Measurements from ENCODE around the gene GADD45B. TPM values are rescaled to one million over a fixed set of nuclear protein-coding genes. Genes with fewer than 3 reads are reported as not detected.

GADD45B gene
- total and polyA plus RNA-seq, 2 of the 4 experiments (the other 2 are of a cell fraction): 30.1 to 106 TPM

- TF ChIP-seq ELK1 (IDR thresholded peaks at IDR 0.05; ENCODE audit: borderline replicate concordance, low read depth, low read length) (no peak), NFE2L2 (IDR thresholded peaks at IDR 0.05; ENCODE audit: low read depth, low read length) (no peak), RCOR1 (IDR thresholded peaks at IDR 0.05; ENCODE audit: insufficient replicate concordance, low read length) (no peak)
These were observed 14.7 kb downstream of the GADD45B start (continued) for GRCh38 chr19:2490659-2491058.

- no peaks in the 10 kb centered on the region for H3K9me3 ChIP-seq (ENCODE audit: control insufficient read depth, insufficient read depth, low read length)
- H2AFZ ChIP-seq (replicated peaks; ENCODE audit: low read length, poor library complexity): peak overlapping the region; percentile 64
- H3K9me1 ChIP-seq (ENCODE audit: insufficient read depth, low read length): peaks cover 13% of the 10 kb centered on the region
- no peaks in the 10 kb centered on the region; the same call in 1 of the 2 replicates for H3K27me3 ChIP-seq (ENCODE audit: control insufficient read depth, insufficient read depth, low read length)
- H3K79me1 ChIP-seq (ENCODE audit: low read depth in 1 of 2, low read length in 2 of 2): peaks cover 0 to 24% of the 10 kb centered on the region in 2 experiments; a peak in 2 of 4 replicates
- H3K4me3 ChIP-seq (ENCODE audit: insufficient read depth, low read depth, low read length): no peak overlapping the region
- BruUV-seq (replicated peaks): no TSS peak
- peak overlapping the region; percentile 28; the same call in 1 of the 2 replicates for H2BK20ac ChIP-seq (ENCODE audit: low read depth, low read length)
- no peaks in the 10 kb centered on the region for H3K36me3 ChIP-seq (ENCODE audit: control insufficient read depth, insufficient read depth, low read length)
- H3K4me1 ChIP-seq (ENCODE audit: control insufficient read depth, insufficient read depth, low read length): peaks cover 22% of the 10 kb centered on the region
- WGBS, 2 experiments (ENCODE audit: extremely low coverage in 2 of 2, insufficient read length in 1 of 2): 80% methylated on average over 15 of the region's 23 CpGs; no CpG with 5 or more reads in 1 of the 2 experiments
- DNase-seq (peak; percentile 84), ATAC-seq (ENCODE audit: low read depth) (peak; percentile 53)
- no peak overlapping the region for H3K18ac ChIP-seq (ENCODE audit: low read depth, low read length)
- H4K5ac ChIP-seq (ENCODE audit: low read depth, low read length): no peak overlapping the region
- in situ Hi-C loops (cut with MboI; ENCODE audit: low sequenced_read_pairs): no loop called here
- POLR2A ChIA-PET (ENCODE audit: unreplicated experiment): no interaction called here
- peak overlapping the region; percentile 20; the same call in 1 of the 2 replicates for H4K91ac ChIP-seq (ENCODE audit: insufficient read depth, low read depth, low read length)
- H2AK9ac ChIP-seq (replicated peaks; ENCODE audit: low read depth, low read length, poor library complexity): peak overlapping the region; percentile 31
- dilution Hi-C loops (cut with HindIII; ENCODE audit: low sequenced_read_pairs, unreplicated experiment): no loop called here
- H2BK15ac ChIP-seq (ENCODE audit: low read depth, low read length): no peak overlapping the region
- H3K9ac ChIP-seq (ENCODE audit: low read depth, low read length): no peak overlapping the region
- H3K27ac ChIP-seq (ENCODE audit: insufficient read depth, low read length): peak overlapping the region; percentile 2; the same call in 1 of the 2 replicates
- H2BK5ac ChIP-seq (ENCODE audit: low read depth, low read length, poor library complexity, severe bottlenecking): peak overlapping the region; percentile 48
- no peak overlapping the region for H3K23ac ChIP-seq (ENCODE audit: low read depth, low read length)
- H3K4me2 ChIP-seq (ENCODE audit: low read depth, low read length): peak overlapping the region; percentile 42; the same call in 1 of the 2 replicates
- H4K20me1 ChIP-seq (ENCODE audit: insufficient read depth, low read length): peaks cover 3% of the 10 kb centered on the region; the same call in 1 of the 2 replicates
- H3K4ac ChIP-seq (ENCODE audit: low read depth, low read length): peak overlapping the region; percentile 23; the same call in 1 of the 2 replicates
- H3K14ac ChIP-seq (replicated peaks; ENCODE audit: low read depth, low read length): no peak overlapping the region
- intact Hi-C loops (cut with micrococcal nuclease): loop anchor here (1.0 kb wide), 2 partner anchors 12 to 52 kb away; no protein-coding TSS in a partner anchor
- peak overlapping the region; percentile 15 for H2BK120ac ChIP-seq (ENCODE audit: low read depth, low read length)
- H3K56ac ChIP-seq (ENCODE audit: extremely low read depth, insufficient read depth, low read length): no peak overlapping the region
- no peak overlapping the region; a peak in 1 of 4 replicates for H4K8ac ChIP-seq (ENCODE audit: low read depth in 2 of 2, low read length in 2 of 2)
- TF ChIP-seq FOS (IDR thresholded peaks at IDR 0.05; ENCODE audit: low read depth, low read length) (peak; percentile 55), MAZ (IDR thresholded peaks at IDR 0.05; ENCODE audit: borderline replicate concordance, low read depth, low read length) (no peak), BHLHE40 (IDR thresholded peaks at IDR 0.05; ENCODE audit: low read depth, low read length) (peak; percentile 95), POLR2A (IDR thresholded peaks at IDR 0.05; ENCODE audit: low read depth, low read length) (no peak), CEBPB (IDR thresholded peaks at IDR 0.05; ENCODE audit: low read depth, low read length) (no peak), RFX5 (IDR thresholded peaks at IDR 0.05; ENCODE audit: low read depth, low read length) (no peak), CTCF (conservative IDR thresholded peaks at IDR 0.05; ENCODE audit: low read depth, low read length) (no peak), MAFK (IDR thresholded peaks at IDR 0.05; ENCODE audit: low read depth, low read length) (peak; percentile 100)
- CTCF ChIA-PET: no interaction called here
- peak overlapping the region; percentile 61 for H2AK5ac ChIP-seq (ENCODE audit: low read depth, low read length)
These were observed 15.3 kb downstream of the GADD45B start for GRCh38 chr19:2491130-2491801.

All from IMR-90 (cell line).